IPS-20b (cell line): ENCODE results near the gene HS3ST3B1.

ENCODE experiments used
- H3K27ac ChIP-seq: one replicate; pipeline ENCODE4 v1.5.1; 2013; ENCODE audit warnings: low read length
- H3K27me3 ChIP-seq: 2 replicates; pipeline ENCODE4 v1.6.1; 2013; ENCODE audit warnings: mild to moderate bottlenecking, low read length, inconsistent platforms; ENCODE audit not compliant: insufficient read depth
- H3K36me3 ChIP-seq: 2 replicates; pipeline ENCODE4 v1.6.1; 2013; ENCODE audit warnings: low read depth, mild to moderate bottlenecking, inconsistent platforms, low read length, moderate library complexity; ENCODE audit not compliant: insufficient read depth
- H3K4me1 ChIP-seq: 2 replicates; pipeline ENCODE4 v1.6.1; 2013; ENCODE audit warnings: mild to moderate bottlenecking, control low read depth, inconsistent platforms, low read length, moderate library complexity; ENCODE audit not compliant: insufficient read depth
- H3K4me3 ChIP-seq: 2 replicates; pipeline ENCODE4 v1.5.1; 2013; ENCODE audit warnings: mild to moderate bottlenecking, low read length, inconsistent platforms
- H3K9ac ChIP-seq: 2 replicates; pipeline ENCODE4 v1.6.1; 2013; ENCODE audit warnings: low read depth, mild to moderate bottlenecking, inconsistent platforms, low read length, moderate library complexity
- H3K9me3 ChIP-seq: 2 replicates; pipeline ENCODE4 v1.6.1; 2013; ENCODE audit warnings: mild to moderate bottlenecking, low read depth, low read length, inconsistent platforms; ENCODE audit not compliant: insufficient read depth

Gene HS3ST3B1

DNA sequence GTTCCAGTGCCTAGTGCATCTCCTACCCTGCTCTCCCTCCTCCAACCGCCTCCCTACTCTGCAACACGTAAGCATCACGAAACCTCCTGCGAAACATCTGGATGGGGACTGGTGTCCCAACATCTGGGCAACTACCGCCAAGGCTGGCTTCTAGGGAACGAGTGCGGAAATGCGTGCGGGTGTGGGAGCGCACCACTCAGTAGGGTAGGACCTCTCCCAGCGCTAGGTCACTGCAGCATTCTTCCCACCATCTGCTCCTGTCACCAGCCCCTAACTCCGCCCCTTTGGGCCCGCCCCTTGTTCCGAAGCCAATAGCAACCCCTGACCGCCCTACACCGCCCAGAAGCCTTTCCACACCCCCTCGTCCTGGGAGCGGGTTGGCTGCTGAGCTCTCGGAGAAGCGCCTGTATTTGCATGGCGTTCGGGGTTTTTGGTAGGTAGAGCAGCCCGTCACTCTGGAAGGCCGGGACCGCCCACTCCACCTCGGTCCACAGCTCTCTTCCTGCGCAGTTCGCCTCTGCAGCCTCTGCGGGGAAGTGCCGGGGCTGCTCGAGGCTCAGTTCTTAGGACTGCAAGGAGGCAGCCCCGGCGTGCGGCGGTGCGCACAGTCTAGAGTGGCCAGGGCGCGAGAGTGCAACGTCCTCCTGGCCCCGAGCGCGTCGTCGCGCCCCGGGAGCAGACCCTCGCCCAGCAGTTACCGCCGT is at the start of gene HS3ST3B1:
HS3ST3B1 (plus strand) TSS at position 507 of the 704 bp plus-strand sequence. CDS start 438 bp downstream, outside the sequence.
- Histone ChIP-seq H3K9ac (peak within 1 kb of the TSS; percentile 76; the same call in 1 of the 2 replicates), H3K4me1 (peaks cover 27% of the 10 kb centered on the region), H3K27me3 (peaks cover 93% of the 10 kb centered on the region), H3K4me3 (peak within 1 kb of the TSS; percentile 93), H3K36me3 (no peaks in the 10 kb centered on the region; the same call in 1 of the 2 replicates), H3K9me3 (peaks cover 3% of the 10 kb centered on the region; the same call in 1 of the 2 replicates), H3K27ac (no peak within 1 kb of the TSS)

DNA sequence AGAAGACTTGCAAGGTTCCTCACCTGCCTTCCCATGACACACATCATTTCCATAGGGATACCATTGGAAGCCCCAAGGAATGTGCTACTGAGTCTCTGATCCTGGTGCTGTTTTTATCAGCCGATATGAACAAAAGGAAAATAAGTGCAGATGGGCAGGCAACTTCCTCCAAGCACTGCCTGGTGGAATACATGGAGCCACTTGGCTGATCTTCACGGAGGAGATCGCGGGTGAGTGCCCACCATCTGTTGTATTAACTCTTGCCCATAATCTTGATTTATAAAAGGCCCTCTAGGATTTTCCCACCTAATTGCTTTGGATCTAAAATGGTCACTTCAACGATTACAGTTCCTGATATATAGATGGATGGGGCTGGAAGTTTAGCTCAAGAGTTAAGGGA is 39.5 kb upstream of the HS3ST3B1 start:
- no peaks in the 10 kb centered on the region for H3K27me3 ChIP-seq
- H3K27ac ChIP-seq, result no peak overlapping the region
- H3K9me3 ChIP-seq, result no peaks in the 10 kb centered on the region; the same call in 1 of the 2 replicates
- no peaks in the 10 kb centered on the region for H3K36me3 ChIP-seq
- no peak overlapping the region for H3K4me3 ChIP-seq
- no peak overlapping the region for H3K9ac ChIP-seq
- no peaks in the 10 kb centered on the region for H3K4me1 ChIP-seq

GRCh38 chr17:14268264-14268663 is 32.6 kb upstream of the HS3ST3B1 start:
- Histone ChIP-seq H3K27ac (no peak overlapping the region), H3K4me1 (no peaks in the 10 kb centered on the region), H3K4me3 (no peak overlapping the region), H3K9ac (no peak overlapping the region), H3K9me3 (no peaks in the 10 kb centered on the region), H3K27me3 (no peaks in the 10 kb centered on the region), H3K36me3 (no peaks in the 10 kb centered on the region)

DNA sequence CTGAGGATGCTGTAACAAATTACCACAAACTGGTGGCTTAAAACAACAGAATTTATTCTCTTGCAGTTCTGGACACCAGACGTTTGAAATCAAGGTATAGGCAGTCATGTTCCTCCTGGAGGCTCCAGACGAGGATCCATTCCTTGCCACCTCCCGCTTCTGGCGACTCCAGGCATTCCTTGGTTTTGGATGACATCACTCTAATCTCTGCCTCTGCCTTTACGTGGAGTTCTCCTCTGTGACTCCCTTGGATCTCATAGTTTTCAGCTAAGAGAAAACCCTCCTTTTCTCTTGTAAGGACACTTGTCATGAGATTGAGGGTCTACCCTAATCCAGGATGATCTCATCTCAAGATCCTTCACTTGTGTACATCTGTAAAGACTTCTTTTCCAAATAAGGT is 31.4 kb upstream of the HS3ST3B1 start:
- H3K9me3 ChIP-seq, result no peaks in the 10 kb centered on the region
- H3K4me1 ChIP-seq, result no peaks in the 10 kb centered on the region
- no peak overlapping the region for H3K4me3 ChIP-seq
- no peak overlapping the region for H3K9ac ChIP-seq
- H3K27ac ChIP-seq, result no peak overlapping the region
- H3K36me3 ChIP-seq, result no peaks in the 10 kb centered on the region
- H3K27me3 ChIP-seq, result no peaks in the 10 kb centered on the region

GRCh38 chr17:14270508-14270907 is 30.4 kb upstream of the HS3ST3B1 start:
- Histone ChIP-seq H3K27me3 (no peaks in the 10 kb centered on the region), H3K27ac (no peak overlapping the region), H3K9me3 (no peaks in the 10 kb centered on the region), H3K9ac (no peak overlapping the region), H3K4me3 (no peak overlapping the region), H3K4me1 (no peaks in the 10 kb centered on the region), H3K36me3 (no peaks in the 10 kb centered on the region)

DNA sequence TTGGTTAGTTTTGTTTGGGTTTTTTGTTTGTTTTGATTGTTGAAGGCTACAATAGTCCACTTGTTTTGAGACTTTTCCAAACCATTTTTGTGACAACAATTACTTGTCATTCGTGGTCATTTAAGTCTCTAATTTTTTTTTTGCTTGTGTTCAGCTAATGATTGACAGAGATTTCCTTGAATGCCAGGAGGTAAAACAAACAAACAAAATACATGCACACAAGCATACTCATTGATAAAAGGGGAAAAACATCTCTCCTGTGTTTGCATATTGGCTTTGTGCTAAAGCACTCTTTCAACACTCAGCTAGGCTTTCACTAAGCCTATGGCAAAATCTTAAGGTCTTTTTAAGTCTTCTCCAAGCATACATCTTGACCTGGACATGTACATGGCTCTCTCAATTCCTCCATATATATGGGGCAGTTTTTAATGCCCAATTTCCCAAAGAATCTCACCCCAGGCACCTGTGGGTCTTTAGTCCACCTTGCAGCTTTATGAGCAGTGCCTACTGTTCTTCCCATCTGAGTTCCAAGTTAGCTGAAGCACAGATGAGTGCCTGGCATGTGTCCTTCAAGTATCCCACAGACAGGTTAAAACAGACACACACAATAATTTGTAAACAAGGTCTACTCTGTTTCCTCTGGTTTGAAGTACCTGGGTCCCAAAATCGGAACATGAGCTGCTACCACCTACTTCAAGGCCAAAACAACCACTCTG is 24.2 kb upstream of the HS3ST3B1 start:
- no peak overlapping the region for H3K27ac ChIP-seq
- no peak overlapping the region for H3K4me3 ChIP-seq
- no peaks in the 10 kb centered on the region for H3K36me3 ChIP-seq
- H3K27me3 ChIP-seq, result no peaks in the 10 kb centered on the region
- H3K9ac ChIP-seq, result no peak overlapping the region
- H3K4me1 ChIP-seq, result no peaks in the 10 kb centered on the region
- H3K9me3 ChIP-seq, result no peaks in the 10 kb centered on the region

DNA sequence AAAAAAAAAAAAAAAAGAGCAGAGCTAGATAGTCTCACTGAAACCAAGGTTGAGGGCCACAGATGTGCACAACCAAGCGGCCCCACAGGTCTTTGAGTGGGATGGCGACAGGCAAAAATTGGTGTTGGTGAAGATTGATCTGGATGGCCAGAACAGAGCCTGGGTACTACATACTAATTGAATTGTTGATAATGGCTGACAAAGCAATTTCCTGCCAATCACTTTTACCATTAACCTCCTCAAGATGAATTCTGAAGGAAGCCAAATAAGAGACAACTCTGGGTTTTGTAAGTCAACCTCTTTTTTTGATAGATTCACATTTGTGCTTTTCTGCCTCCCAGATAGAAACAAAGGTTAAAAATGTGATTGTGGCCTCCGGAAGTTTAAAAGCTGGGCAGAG is 19.4 kb upstream of the HS3ST3B1 start:
- Histone ChIP-seq H3K36me3 (no peaks in the 10 kb centered on the region), H3K27ac (no peak overlapping the region), H3K27me3 (no peaks in the 10 kb centered on the region), H3K9ac (no peak overlapping the region), H3K4me3 (no peak overlapping the region), H3K4me1 (no peaks in the 10 kb centered on the region), H3K9me3 (no peaks in the 10 kb centered on the region)

- Histone ChIP-seq H3K27ac (no peak overlapping the region), H3K4me3 (no peak overlapping the region), H3K9me3 (no peaks in the 10 kb centered on the region), H3K27me3 (no peaks in the 10 kb centered on the region), H3K36me3 (no peaks in the 10 kb centered on the region), H3K9ac (no peak overlapping the region), H3K4me1 (no peaks in the 10 kb centered on the region)
Measured at GRCh38 chr17:14282726-14283125, 18.2 kb upstream of the HS3ST3B1 start.

DNA sequence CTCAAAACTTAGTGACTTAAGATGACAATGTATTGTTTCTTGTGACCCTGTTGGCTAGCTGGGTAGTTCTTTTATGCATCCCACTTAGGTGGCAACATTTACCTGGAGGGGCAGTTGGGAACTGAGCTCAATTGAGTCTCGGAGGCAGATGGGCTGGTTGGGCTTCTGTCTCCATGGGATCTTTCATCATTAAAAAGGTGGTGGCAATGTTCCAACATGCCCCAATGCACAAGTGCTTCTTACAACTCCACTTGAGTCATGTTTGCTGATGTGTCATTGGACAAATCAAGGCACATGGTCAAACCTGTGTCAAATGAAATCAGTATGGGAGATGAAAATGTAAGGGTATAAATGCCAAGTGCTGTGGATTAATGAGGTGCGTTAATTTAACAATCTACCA is 11.7 kb upstream of the HS3ST3B1 start:
- Histone ChIP-seq H3K36me3 (no peaks in the 10 kb centered on the region), H3K4me1 (no peaks in the 10 kb centered on the region), H3K9me3 (peaks cover 9% of the 10 kb centered on the region; the same call in 1 of the 2 replicates), H3K27me3 (peaks cover 13% of the 10 kb centered on the region), H3K27ac (no peak overlapping the region), H3K4me3 (no peak overlapping the region), H3K9ac (no peak overlapping the region)

- H3K4me1 ChIP-seq, result peaks cover 9% of the 10 kb centered on the region
- H3K9ac ChIP-seq, result no peak overlapping the region
- peaks cover 70% of the 10 kb centered on the region for H3K27me3 ChIP-seq
- H3K9me3 ChIP-seq, result peaks cover 11% of the 10 kb centered on the region; the same call in 1 of the 2 replicates
- no peak overlapping the region for H3K4me3 ChIP-seq
- H3K27ac ChIP-seq, result no peak overlapping the region
- H3K36me3 ChIP-seq, result no peaks in the 10 kb centered on the region
Measured at GRCh38 chr17:14294876-14295275, 6.0 kb upstream of the HS3ST3B1 start.

GRCh38 chr17:14295676-14296075 is 5.2 kb upstream of the HS3ST3B1 start:
- H3K9ac ChIP-seq, result no peak overlapping the region
- no peak overlapping the region for H3K4me3 ChIP-seq
- peaks cover 77% of the 10 kb centered on the region for H3K27me3 ChIP-seq
- peaks cover 9% of the 10 kb centered on the region for H3K4me1 ChIP-seq
- no peaks in the 10 kb centered on the region for H3K36me3 ChIP-seq
- H3K9me3 ChIP-seq, result peaks cover 7% of the 10 kb centered on the region; the same call in 1 of the 2 replicates
- no peak overlapping the region for H3K27ac ChIP-seq
